Measurements from ENCODE around the gene PDE3B.
"Not testable (repeated sequence)": the region's sequence is repeated elsewhere in the genome, so short reads cannot be mapped to it uniquely, and the experiment has no call there.

The PDE3B gene

GRCh38 chr11:14698771-14699170 lies 55.2 kb downstream of the PDE3B start:
- Histone ChIP-seq H3K27me3 (ENCODE audit: control insufficient read depth in 2 of 2, insufficient read depth in 2 of 2, low read length in 2 of 2) (no peaks in the 10 kb centered on the region), H3K27ac (ENCODE audit: low read depth in 2 of 2, low read length in 2 of 2) (no peak overlapping the region), H3K9me3 (ENCODE audit: control insufficient read depth in 2 of 2, low read length in 2 of 2) (peaks cover 0 to 2% of the 10 kb centered on the region in 2 donors)

GRCh38 chr11:14700593-14700992 lies 57.0 kb downstream of the PDE3B start:
- Histone ChIP-seq H3K27me3 (ENCODE audit: control insufficient read depth in 2 of 2, insufficient read depth in 2 of 2, low read length in 2 of 2) (no peaks in the 10 kb centered on the region), H3K4me1 (ENCODE audit: control insufficient read depth in 2 of 2, insufficient read depth in 2 of 2, low read length in 2 of 2) (no peaks in the 10 kb centered on the region), H3K27ac (ENCODE audit: low read depth in 2 of 2, low read length in 2 of 2) (no peak overlapping the region), H3K4me3 (ENCODE audit: low read length in 2 of 2) (no peak overlapping the region), H3K36me3 (ENCODE audit: control insufficient read depth in 2 of 2, insufficient read depth in 2 of 2, low read length in 2 of 2) (no peaks in the 10 kb centered on the region), H3K9me3 (ENCODE audit: control insufficient read depth in 2 of 2, low read length in 2 of 2) (peaks cover 0 to 2% of the 10 kb centered on the region in 2 donors), H3K9ac (ENCODE audit: low read depth in 1 of 2, low read length in 2 of 2) (no peak overlapping the region)

More at GRCh38 chr11:14698771-14699170, 55.2 kb downstream of the PDE3B start:
- Histone ChIP-seq H3K9ac (ENCODE audit: low read depth in 1 of 2, low read length in 2 of 2) (no peak overlapping the region), H3K36me3 (ENCODE audit: control insufficient read depth in 2 of 2, insufficient read depth in 2 of 2, low read length in 2 of 2) (no peaks in the 10 kb centered on the region), H3K4me1 (ENCODE audit: control insufficient read depth in 2 of 2, insufficient read depth in 2 of 2, low read length in 2 of 2) (no peaks in the 10 kb centered on the region), H3K4me3 (ENCODE audit: low read length in 2 of 2) (no peak overlapping the region)

DNA sequence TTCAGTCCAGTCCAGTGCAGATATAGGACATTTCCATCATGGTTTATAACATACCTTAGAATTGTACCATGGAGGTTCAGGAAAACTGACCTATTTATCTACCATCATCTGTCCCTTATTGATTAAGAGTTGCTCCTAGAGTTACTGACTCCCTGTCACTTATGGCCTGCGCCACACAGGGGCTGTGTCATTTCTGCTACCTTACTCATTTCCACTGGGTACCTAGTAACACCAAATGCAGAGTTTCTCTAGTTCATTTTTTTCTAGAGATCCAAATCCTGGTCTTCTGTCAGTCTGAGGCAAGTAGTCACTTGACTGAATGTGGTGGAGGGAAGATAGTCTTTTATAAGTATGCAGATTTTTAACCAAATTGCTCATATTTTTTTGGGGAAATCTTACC lies 59.2 kb downstream of the PDE3B start:
- no peaks in the 10 kb centered on the region for H3K4me1 ChIP-seq (ENCODE audit: control insufficient read depth in 2 of 2, insufficient read depth in 2 of 2, low read length in 2 of 2)
- H3K27me3 ChIP-seq (ENCODE audit: control insufficient read depth in 2 of 2, insufficient read depth in 2 of 2, low read length in 2 of 2): no peaks in the 10 kb centered on the region
- H3K4me3 ChIP-seq (ENCODE audit: low read length in 2 of 2): no peak overlapping the region
- no peak overlapping the region for H3K9ac ChIP-seq (ENCODE audit: low read depth in 1 of 2, low read length in 2 of 2)
- no peak overlapping the region for H3K27ac ChIP-seq (ENCODE audit: low read depth in 2 of 2, low read length in 2 of 2)
- no peaks in the 10 kb centered on the region for H3K36me3 ChIP-seq (ENCODE audit: control insufficient read depth in 2 of 2, insufficient read depth in 2 of 2, low read length in 2 of 2)
- peaks cover 0 to 2% of the 10 kb centered on the region in 2 donors for H3K9me3 ChIP-seq (ENCODE audit: control insufficient read depth in 2 of 2, low read length in 2 of 2)

GRCh38 chr11:14703731-14704130 lies 60.1 kb downstream of the PDE3B start:
- Histone ChIP-seq H3K27me3 (ENCODE audit: control insufficient read depth in 2 of 2, insufficient read depth in 2 of 2, low read length in 2 of 2) (no peaks in the 10 kb centered on the region), H3K4me1 (ENCODE audit: control insufficient read depth in 2 of 2, insufficient read depth in 2 of 2, low read length in 2 of 2) (no peaks in the 10 kb centered on the region), H3K9ac (ENCODE audit: low read depth in 1 of 2, low read length in 2 of 2) (no peak overlapping the region), H3K36me3 (ENCODE audit: control insufficient read depth in 2 of 2, insufficient read depth in 2 of 2, low read length in 2 of 2) (no peaks in the 10 kb centered on the region), H3K9me3 (ENCODE audit: control insufficient read depth in 2 of 2, low read length in 2 of 2) (peaks cover 0 to 2% of the 10 kb centered on the region in 2 donors), H3K4me3 (ENCODE audit: low read length in 2 of 2) (no peak overlapping the region), H3K27ac (ENCODE audit: low read depth in 2 of 2, low read length in 2 of 2) (no peak overlapping the region)

DNA sequence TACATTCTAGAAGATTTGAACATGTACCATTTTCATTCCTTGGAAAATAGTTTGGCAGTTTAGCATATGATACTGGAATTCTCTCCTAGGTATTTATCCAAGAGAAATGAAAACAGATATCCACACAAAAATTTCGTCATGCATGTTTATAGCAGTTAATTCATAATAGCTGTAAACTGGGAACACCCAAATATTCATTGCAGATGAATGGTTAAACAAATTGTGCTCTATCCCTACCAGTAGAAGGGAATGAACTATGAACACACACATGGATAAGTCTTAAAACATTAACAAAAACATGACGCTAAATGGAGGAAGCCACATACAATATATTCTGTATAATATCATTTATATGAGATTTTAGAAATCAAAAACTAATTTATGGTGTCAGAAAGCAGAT lies 61.5 kb downstream of the PDE3B start:
- peaks cover 0 to 2% of the 10 kb centered on the region in 2 donors for H3K9me3 ChIP-seq (ENCODE audit: control insufficient read depth in 2 of 2, low read length in 2 of 2)
- H3K9ac ChIP-seq (ENCODE audit: low read depth in 1 of 2, low read length in 2 of 2): no peak overlapping the region
- no peaks in the 10 kb centered on the region for H3K36me3 ChIP-seq (ENCODE audit: control insufficient read depth in 2 of 2, insufficient read depth in 2 of 2, low read length in 2 of 2)
- H3K4me1 ChIP-seq (ENCODE audit: control insufficient read depth in 2 of 2, insufficient read depth in 2 of 2, low read length in 2 of 2): no peaks in the 10 kb centered on the region
- no peaks in the 10 kb centered on the region for H3K27me3 ChIP-seq (ENCODE audit: control insufficient read depth in 2 of 2, insufficient read depth in 2 of 2, low read length in 2 of 2)
- H3K4me3 ChIP-seq (ENCODE audit: low read length in 2 of 2): no peak overlapping the region
- no peak overlapping the region for H3K27ac ChIP-seq (ENCODE audit: low read depth in 2 of 2, low read length in 2 of 2)

GRCh38 chr11:14713496-14714244 lies 70.1 kb downstream of the PDE3B start:
- Histone ChIP-seq H3K27me3 (ENCODE audit: control insufficient read depth in 2 of 2, insufficient read depth in 2 of 2, low read length in 2 of 2) (no peaks in the 10 kb centered on the region), H3K4me3 (ENCODE audit: low read length in 2 of 2) (no peak overlapping the region), H3K9me3 (ENCODE audit: control insufficient read depth in 2 of 2, low read length in 2 of 2) (no peaks in the 10 kb centered on the region), H3K27ac (ENCODE audit: low read depth in 2 of 2, low read length in 2 of 2) (no peak overlapping the region), H3K9ac (ENCODE audit: low read depth in 1 of 2, low read length in 2 of 2) (no peak overlapping the region), H3K4me1 (ENCODE audit: control insufficient read depth in 2 of 2, insufficient read depth in 2 of 2, low read length in 2 of 2) (no peaks in the 10 kb centered on the region), H3K36me3 (ENCODE audit: control insufficient read depth in 2 of 2, insufficient read depth in 2 of 2, low read length in 2 of 2) (no peaks in the 10 kb centered on the region)

DNA sequence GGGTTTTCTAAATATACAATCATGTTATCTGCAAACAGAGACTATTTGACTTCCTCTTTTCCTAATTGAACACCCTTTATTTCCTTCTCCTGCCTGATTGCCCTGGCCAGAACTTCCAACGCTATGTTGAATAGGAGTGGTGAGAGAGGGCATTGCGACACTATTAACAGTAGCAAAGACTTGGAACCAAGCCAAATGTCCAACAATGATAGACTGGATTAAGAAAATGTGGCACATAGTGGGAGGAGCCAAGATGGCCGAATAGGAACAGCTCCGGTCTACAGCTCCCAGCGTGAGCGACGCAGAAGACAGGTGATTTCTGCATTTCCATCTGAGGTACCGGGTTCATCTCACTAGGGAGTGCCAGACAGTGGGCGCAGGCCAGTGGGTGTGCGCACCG lies 72.1 kb downstream of the PDE3B start:
- H3K36me3 ChIP-seq (ENCODE audit: control insufficient read depth in 2 of 2, insufficient read depth in 2 of 2, low read length in 2 of 2); H3K4me1 ChIP-seq (ENCODE audit: control insufficient read depth in 2 of 2, insufficient read depth in 2 of 2, low read length in 2 of 2); H3K9me3 ChIP-seq (ENCODE audit: control insufficient read depth in 2 of 2, low read length in 2 of 2); H3K9ac ChIP-seq (ENCODE audit: low read depth in 1 of 2, low read length in 2 of 2); H3K27ac ChIP-seq (ENCODE audit: low read depth in 2 of 2, low read length in 2 of 2); H3K4me3 ChIP-seq (ENCODE audit: low read length in 2 of 2); H3K27me3 ChIP-seq (ENCODE audit: control insufficient read depth in 2 of 2, insufficient read depth in 2 of 2, low read length in 2 of 2): not testable (repeated sequence)

- Histone ChIP-seq H3K27me3 (ENCODE audit: control insufficient read depth in 2 of 2, insufficient read depth in 2 of 2, low read length in 2 of 2) (no peaks in the 10 kb centered on the region), H3K4me1 (ENCODE audit: control insufficient read depth in 2 of 2, insufficient read depth in 2 of 2, low read length in 2 of 2) (no peaks in the 10 kb centered on the region), H3K36me3 (ENCODE audit: control insufficient read depth in 2 of 2, insufficient read depth in 2 of 2, low read length in 2 of 2) (no peaks in the 10 kb centered on the region), H3K4me3 (ENCODE audit: low read length in 2 of 2) (no peak overlapping the region), H3K9ac (ENCODE audit: low read depth in 1 of 2, low read length in 2 of 2) (no peak overlapping the region), H3K27ac (ENCODE audit: low read depth in 2 of 2, low read length in 2 of 2) (no peak overlapping the region), H3K9me3 (ENCODE audit: control insufficient read depth in 2 of 2, low read length in 2 of 2) (no peaks in the 10 kb centered on the region)
These were observed 78.9 kb downstream of the PDE3B start for GRCh38 chr11:14722496-14722895.

GRCh38 chr11:14725150-14725549 lies 81.5 kb downstream of the PDE3B start:
- H3K9ac ChIP-seq (ENCODE audit: low read depth in 1 of 2, low read length in 2 of 2): no peak overlapping the region
- no peaks in the 10 kb centered on the region for H3K36me3 ChIP-seq (ENCODE audit: control insufficient read depth in 2 of 2, insufficient read depth in 2 of 2, low read length in 2 of 2)
- no peaks in the 10 kb centered on the region for H3K9me3 ChIP-seq (ENCODE audit: control insufficient read depth in 2 of 2, low read length in 2 of 2)
- no peak overlapping the region for H3K27ac ChIP-seq (ENCODE audit: low read depth in 2 of 2, low read length in 2 of 2)
- no peaks in the 10 kb centered on the region for H3K27me3 ChIP-seq (ENCODE audit: control insufficient read depth in 2 of 2, insufficient read depth in 2 of 2, low read length in 2 of 2)
- H3K4me1 ChIP-seq (ENCODE audit: control insufficient read depth in 2 of 2, insufficient read depth in 2 of 2, low read length in 2 of 2): no peaks in the 10 kb centered on the region
- no peak overlapping the region for H3K4me3 ChIP-seq (ENCODE audit: low read length in 2 of 2)

DNA sequence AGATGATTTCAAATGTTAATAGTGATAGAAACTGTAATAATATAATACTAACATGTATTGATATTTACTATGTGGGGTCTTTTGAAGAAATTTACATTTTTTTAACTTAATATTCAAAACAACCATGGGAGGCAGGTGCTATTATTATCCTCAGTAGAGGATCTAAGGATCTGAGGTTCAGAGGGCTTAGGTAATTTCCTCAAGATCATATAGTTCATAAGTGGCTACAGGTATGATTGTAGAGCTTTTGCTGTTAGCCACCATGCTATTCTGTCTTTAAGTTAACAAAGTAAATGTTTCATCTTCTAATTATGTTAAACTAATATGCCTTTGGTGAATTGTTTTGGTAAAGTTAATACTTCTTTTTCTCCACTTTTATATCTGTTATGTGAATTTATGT lies 83.6 kb downstream of the PDE3B start:
- Histone ChIP-seq H3K4me1 (ENCODE audit: control insufficient read depth in 2 of 2, insufficient read depth in 2 of 2, low read length in 2 of 2) (no peaks in the 10 kb centered on the region), H3K9ac (ENCODE audit: low read depth in 1 of 2, low read length in 2 of 2) (no peak overlapping the region), H3K36me3 (ENCODE audit: control insufficient read depth in 2 of 2, insufficient read depth in 2 of 2, low read length in 2 of 2) (no peaks in the 10 kb centered on the region), H3K4me3 (ENCODE audit: low read length in 2 of 2) (no peak overlapping the region), H3K27me3 (ENCODE audit: control insufficient read depth in 2 of 2, insufficient read depth in 2 of 2, low read length in 2 of 2) (no peaks in the 10 kb centered on the region), H3K9me3 (ENCODE audit: control insufficient read depth in 2 of 2, low read length in 2 of 2) (no peaks in the 10 kb centered on the region), H3K27ac (ENCODE audit: low read depth in 2 of 2, low read length in 2 of 2) (no peak overlapping the region)
